ENCODE results near the gene NPDC1. TPM values are rescaled to one million over a fixed set of nuclear protein-coding genes. Genes with fewer than 3 reads are reported as not detected.

The NPDC1 gene
- total and polyA plus RNA-seq, 2 of the 8 experiments (the other 6 are each of a cell fraction or from before 2014, with no cell fraction given): 26.2 to 44.1 TPM

- Histone ChIP-seq H2BK20ac (ENCODE audit: low read length) (no peak overlapping the region), H3K9ac (replicated peaks in 1 of 4; ENCODE audit: extremely low read depth in 1 of 4, low read depth in 3 of 4, low read length in 3 of 4) (no peak overlapping the region), H2BK120ac (replicated peaks; ENCODE audit: low read depth, low read length) (no peak overlapping the region), H3K79me2 (ENCODE audit: control insufficient read depth in 1 of 2, insufficient read depth in 2 of 2, low read length in 2 of 2) (no peaks in the 10 kb centered on the region), H3K9me3 (ENCODE audit: insufficient read depth in 2 of 2, low read depth in 1 of 2, low read length in 1 of 2) (no peaks in the 10 kb centered on the region), H3K4ac (replicated peaks; ENCODE audit: insufficient read length, low read depth, low read length) (no peak overlapping the region), H2AFZ (ENCODE audit: low read length) (no peak overlapping the region), H3K36me3 (ENCODE audit: control insufficient read depth in 2 of 4, insufficient read depth in 4 of 4, low read length in 3 of 4) (no peaks in the 10 kb centered on the region), H3K23ac (ENCODE audit: insufficient read length) (no peak overlapping the region), H3K4me3 (ENCODE audit: extremely low read depth in 1 of 4, insufficient read depth in 2 of 4, low read depth in 3 of 4, low read length in 4 of 4) (no peak overlapping the region), H2AK5ac (ENCODE audit: low read depth, low read length) (no peak overlapping the region), H4K8ac (ENCODE audit: extremely low read depth, insufficient read depth, low read length) (no peak overlapping the region), H3K4me2 (ENCODE audit: insufficient read depth in 1 of 2, low read depth in 2 of 2, low read length in 2 of 2) (no peak overlapping the region), H2BK5ac (ENCODE audit: low read depth, low read length) (no peak overlapping the region), H2BK12ac (ENCODE audit: low read depth, low read length) (no peak overlapping the region), H3K23me2 (ENCODE audit: low read depth, low read length) (peaks cover 16% of the 10 kb centered on the region; the same call in 1 of the 2 replicates), H4K5ac (ENCODE audit: insufficient read length, low read depth, low read length) (no peak overlapping the region), H3K27ac (ENCODE audit: low read depth, low read length) (no peak overlapping the region), H4K91ac (replicated peaks; ENCODE audit: insufficient read length, low read length) (no peak overlapping the region), H3K56ac (replicated peaks; ENCODE audit: insufficient read length, low read depth, low read length) (no peak overlapping the region), H3K27me3 (replicated peaks in 1 of 4; ENCODE audit: control insufficient read depth in 3 of 4, extremely low read depth in 1 of 4, insufficient read depth in 3 of 4, low read length in 3 of 4) (peaks cover 22 to 78% (median 60%) of the 10 kb centered on the region in 4 experiments), H3K14ac (ENCODE audit: insufficient read length) (no peak overlapping the region), H3K4me1 (replicated peaks in 1 of 4; ENCODE audit: control insufficient read depth in 3 of 4, insufficient read depth in 4 of 4, low read length in 3 of 4) (peaks cover 0 to 25% (median 12%) of the 10 kb centered on the region in 4 experiments; a peak in 5 of 7 replicates), H3K18ac (ENCODE audit: extremely low read depth, low read length) (no peak overlapping the region), H3K79me1 (ENCODE audit: low read depth, low read length) (no peaks in the 10 kb centered on the region), H4K20me1 (replicated peaks in 1 of 2; ENCODE audit: control insufficient read depth in 1 of 2, insufficient read depth in 2 of 2, low read length in 2 of 2) (peaks cover 1 to 17% of the 10 kb centered on the region in 2 experiments), H2BK15ac (ENCODE audit: low read length) (no peak overlapping the region)
- TF ChIP-seq SP1 (IDR thresholded peaks at IDR 0.05; ENCODE audit: low read depth, low read length) (no peak), KDM5A (IDR thresholded peaks at IDR 0.05; ENCODE audit: low read length) (no peak), RBBP5 (IDR thresholded peaks at IDR 0.05; ENCODE audit: borderline replicate concordance, low read depth, low read length) (no peak), TAF1 (IDR thresholded peaks at IDR 0.05; ENCODE audit: low read depth, low read length) (no peak), SAP30 (IDR thresholded peaks at IDR 0.05; ENCODE audit: insufficient read depth, insufficient replicate concordance, low read length) (no peak)
- DNase-seq (ENCODE audit: low read depth in 1 of 2, low spot score in 2 of 2) (no peak), FAIRE-seq (no peak)
- 82% methylated on average over 5 of the region's 5 CpGs; no CpG with 5 or more reads in 1 of the 2 experiments for WGBS, 2 experiments (ENCODE audit: extremely low coverage in 1 of 2, insufficient coverage in 1 of 2, insufficient read length in 1 of 2, insufficient replicate concordance in 2 of 2, low coverage in 1 of 2, low lambda C conversion rate in 2 of 2, missing lambda C conversion rate in 1 of 2)
- POLR2A ChIA-PET (ENCODE audit: partially characterized antibody): no interaction called here
- CTCF ChIA-PET (ENCODE audit: partially characterized antibody): interaction anchor here (0.7 to 7.6 kb wide), 8 partner anchors 8 to 1521 kb away, joined by 3 to 291 read pairs (median 6); partner anchors contain the start of genes ABCA2, FUT7, SAPCD2 and UAP1L1
Observed at GRCh38 chr9:137050570-137050969, 4.6 kb upstream of the NPDC1 start.
